SK-N-SH treated with all-trans-retinoic acid at 6 μM for 48 hours (cell line): Measurements from ENCODE around the gene MOV10.

Experiments used
- ATAC-seq: fragments of 200-7000 bp; cut with Tn5 transposase; 3 replicates; pipeline ENCODE4 v1.9.1; 2020; ENCODE audit warnings: mild to moderate bottlenecking, moderate library complexity
- ARNTL ChIP-seq: fragments of 450-650 bp; formaldehyde crosslinking; IDR thresholded peaks from 2 replicates; pipeline ENCODE4 v1.5.0; 2020; ENCODE audit warnings: low read depth, mild to moderate bottlenecking, moderate library complexity, borderline replicate concordance
- BACH2 ChIP-seq: fragments of 250-450 bp; sonication (Bioruptor Pico); IDR thresholded peaks from 2 replicates; pipeline ENCODE4 v1.9.0; 2021; ENCODE audit warnings: mild to moderate bottlenecking, borderline replicate concordance
- GLIS3 ChIP-seq: fragments of 250-450 bp; sonication (Bioruptor Pico); IDR thresholded peaks from 2 replicates; pipeline ENCODE4 v1.5.0; 2020; ENCODE audit warnings: mild to moderate bottlenecking, moderate library complexity
- ISL1 ChIP-seq: fragments of 250-450 bp; sonication (Bioruptor Pico); IDR thresholded peaks from 2 replicates; pipeline ENCODE4 v2.1.2; 2022; ENCODE audit warnings: mild to moderate bottlenecking, moderate library complexity
- OSR1 ChIP-seq: fragments of 250-450 bp; sonication (Bioruptor Pico); IDR thresholded peaks from 2 replicates; pipeline ENCODE4 v1.8.0; 2022; ENCODE audit warnings: moderate library complexity, mild to moderate bottlenecking, inconsistent platforms
- RARB ChIP-seq: fragments of 250-450 bp; sonication (Bioruptor Pico); IDR thresholded peaks from 2 replicates; pipeline ENCODE4 v1.8.0; 2021; ENCODE audit warnings: mild to moderate bottlenecking, moderate library complexity
- SNAI2 ChIP-seq: fragments of 250-450 bp; sonication (Bioruptor Pico); IDR thresholded peaks from 2 replicates; pipeline ENCODE4 v1.5.0; 2020; ENCODE audit warnings: mild to moderate bottlenecking, moderate library complexity
- TCF4 ChIP-seq: fragments of 250-450 bp; sonication (Bioruptor Pico); IDR thresholded peaks from 2 replicates; pipeline ENCODE4 v1.8.0; 2021; ENCODE audit warnings: mild to moderate bottlenecking, moderate library complexity, borderline replicate concordance
- TOX ChIP-seq: fragments of 250-450 bp; sonication (Bioruptor Pico); IDR thresholded peaks from 2 replicates; pipeline ENCODE4 v1.8.0; 2021; ENCODE audit warnings: mild to moderate bottlenecking, moderate library complexity, borderline replicate concordance
- ZC3H10 ChIP-seq: fragments of 250-450 bp; sonication (Bioruptor Pico); IDR thresholded peaks from 2 replicates; pipeline ENCODE4 v1.5.1; 2021; ENCODE audit warnings: mild to moderate bottlenecking, moderate library complexity
- ZFP3 ChIP-seq: fragments of 250-450 bp; sonication (Bioruptor Pico); IDR thresholded peaks from 2 replicates; pipeline ENCODE4 v1.5.0; 2020; ENCODE audit warnings: mild to moderate bottlenecking, moderate library complexity
- ZFP30 ChIP-seq: fragments of 450-650 bp; formaldehyde crosslinking; IDR thresholded peaks from 2 replicates; pipeline ENCODE4 v1.5.0; 2022; ENCODE audit warnings: mild to moderate bottlenecking, moderate library complexity
- ZNF565 ChIP-seq: fragments of 450-650 bp; formaldehyde crosslinking; conservative IDR thresholded peaks from 2 replicates; pipeline ENCODE4 v1.5.0; 2020; ENCODE audit warnings: low read depth, mild to moderate bottlenecking, moderate library complexity
- ZNF8 ChIP-seq: fragments of 450-650 bp; formaldehyde crosslinking; IDR thresholded peaks from 2 replicates; pipeline ENCODE4 v1.5.0; 2020; ENCODE audit warnings: mild to moderate bottlenecking, moderate library complexity
- TF ChIP-seq, protein P1 (sequence below): fragments of 250-450 bp; sonication (Bioruptor Pico); IDR thresholded peaks from 2 replicates; pipeline ENCODE4 v1.8.0; 2021; ENCODE audit warnings: low read depth, mild to moderate bottlenecking, moderate library complexity, borderline replicate concordance
- TF ChIP-seq, protein P2 (sequence below): fragments of 250-450 bp; sonication (Bioruptor Pico); IDR thresholded peaks from 2 replicates; pipeline ENCODE4 v1.5.1; 2021; ENCODE audit warnings: mild to moderate bottlenecking, moderate library complexity
- TF ChIP-seq, protein P3 (sequence below): fragments of 250-450 bp; sonication (Bioruptor Pico); IDR thresholded peaks from 2 replicates; pipeline ENCODE4 v1.5.1; 2020; ENCODE audit warnings: low read depth, mild to moderate bottlenecking, moderate library complexity
- TF ChIP-seq, protein P4 (sequence below): fragments of 250-450 bp; sonication (Bioruptor Pico); IDR thresholded peaks from 2 replicates; pipeline ENCODE4 v1.5.0; 2020; ENCODE audit warnings: mild to moderate bottlenecking, moderate library complexity
- TF ChIP-seq, protein P5 (sequence below): fragments of 250-450 bp; sonication (Bioruptor Pico); IDR thresholded peaks from 2 replicates; pipeline ENCODE4 v1.8.0; 2020; ENCODE audit warnings: mild to moderate bottlenecking, moderate library complexity, borderline replicate concordance

The MOV10 gene

DNA sequence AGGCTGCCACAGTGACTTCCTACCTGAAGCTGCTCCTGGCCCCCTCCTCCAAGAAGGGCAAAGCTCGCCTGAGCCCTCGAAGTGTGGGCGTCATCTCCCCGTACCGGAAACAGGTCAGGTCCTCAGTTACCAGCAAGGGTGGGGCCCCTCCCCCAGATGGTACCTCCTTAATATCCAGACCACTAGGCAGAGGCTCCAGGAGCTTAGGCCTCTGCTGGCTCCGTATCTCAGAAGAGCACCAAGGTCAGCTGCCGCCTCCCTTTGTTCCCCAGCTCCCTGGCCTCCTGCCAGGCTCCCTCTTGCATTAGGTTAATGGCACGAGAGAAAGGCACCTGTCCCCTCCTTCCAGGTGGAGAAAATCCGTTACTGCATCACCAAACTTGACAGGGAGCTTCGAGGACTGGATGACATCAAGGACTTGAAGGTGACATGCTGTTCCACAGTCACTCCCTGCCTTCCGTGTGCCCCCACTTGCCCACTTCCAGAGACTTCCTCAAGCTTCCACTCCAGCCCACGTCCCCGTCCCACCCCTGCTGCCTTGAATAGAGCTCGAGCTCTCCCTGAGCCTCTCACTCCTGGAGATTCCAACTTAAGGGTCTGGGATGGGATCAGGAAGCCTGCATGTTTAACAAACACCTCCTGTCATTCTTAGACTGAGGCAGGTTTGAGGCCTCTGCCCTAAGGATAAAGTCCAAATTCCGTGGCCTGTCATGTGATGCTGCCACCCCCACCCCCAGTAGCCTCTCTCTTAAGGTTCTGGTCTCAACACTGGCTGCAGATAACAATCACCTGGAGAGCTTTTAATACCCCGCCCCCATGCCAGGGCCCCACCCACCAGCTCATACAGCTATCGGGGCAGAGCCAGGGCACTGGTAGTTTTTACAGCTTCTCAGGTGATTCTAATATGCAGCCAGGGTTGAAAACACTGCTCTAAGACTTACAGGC lies 24.2 kb downstream of the MOV10 start:
- ATAC-seq, result no peak
- TF ChIP-seq SNAI2 (CRISPR knock-in tag), result no peak
- TF ChIP-seq RARB (CRISPR knock-in tag), result no peak
- no peak for TF ChIP-seq ZFP3 (CRISPR knock-in tag)
- TF ChIP-seq, protein P1, sequence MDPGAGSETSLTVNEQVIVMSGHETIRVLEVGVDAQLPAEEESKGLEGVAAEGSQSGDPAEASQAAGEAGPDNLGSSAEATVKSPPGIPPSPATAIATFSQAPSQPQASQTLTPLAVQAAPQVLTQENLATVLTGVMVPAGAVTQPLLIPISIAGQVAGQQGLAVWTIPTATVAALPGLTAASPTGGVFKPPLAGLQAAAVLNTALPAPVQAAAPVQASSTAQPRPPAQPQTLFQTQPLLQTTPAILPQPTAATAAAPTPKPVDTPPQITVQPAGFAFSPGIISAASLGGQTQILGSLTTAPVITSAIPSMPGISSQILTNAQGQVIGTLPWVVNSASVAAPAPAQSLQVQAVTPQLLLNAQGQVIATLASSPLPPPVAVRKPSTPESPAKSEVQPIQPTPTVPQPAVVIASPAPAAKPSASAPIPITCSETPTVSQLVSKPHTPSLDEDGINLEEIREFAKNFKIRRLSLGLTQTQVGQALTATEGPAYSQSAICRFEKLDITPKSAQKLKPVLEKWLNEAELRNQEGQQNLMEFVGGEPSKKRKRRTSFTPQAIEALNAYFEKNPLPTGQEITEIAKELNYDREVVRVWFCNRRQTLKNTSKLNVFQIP (CRISPR knock-in tag), result no peak
- TF ChIP-seq, protein P2, sequence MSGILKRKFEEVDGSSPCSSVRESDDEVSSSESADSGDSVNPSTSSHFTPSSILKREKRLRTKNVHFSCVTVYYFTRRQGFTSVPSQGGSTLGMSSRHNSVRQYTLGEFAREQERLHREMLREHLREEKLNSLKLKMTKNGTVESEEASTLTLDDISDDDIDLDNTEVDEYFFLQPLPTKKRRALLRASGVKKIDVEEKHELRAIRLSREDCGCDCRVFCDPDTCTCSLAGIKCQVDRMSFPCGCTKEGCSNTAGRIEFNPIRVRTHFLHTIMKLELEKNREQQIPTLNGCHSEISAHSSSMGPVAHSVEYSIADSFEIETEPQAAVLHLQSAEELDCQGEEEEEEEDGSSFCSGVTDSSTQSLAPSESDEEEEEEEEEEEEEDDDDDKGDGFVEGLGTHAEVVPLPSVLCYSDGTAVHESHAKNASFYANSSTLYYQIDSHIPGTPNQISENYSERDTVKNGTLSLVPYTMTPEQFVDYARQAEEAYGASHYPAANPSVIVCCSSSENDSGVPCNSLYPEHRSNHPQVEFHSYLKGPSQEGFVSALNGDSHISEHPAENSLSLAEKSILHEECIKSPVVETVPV (CRISPR knock-in tag), result no peak
- TF ChIP-seq, protein P3, sequence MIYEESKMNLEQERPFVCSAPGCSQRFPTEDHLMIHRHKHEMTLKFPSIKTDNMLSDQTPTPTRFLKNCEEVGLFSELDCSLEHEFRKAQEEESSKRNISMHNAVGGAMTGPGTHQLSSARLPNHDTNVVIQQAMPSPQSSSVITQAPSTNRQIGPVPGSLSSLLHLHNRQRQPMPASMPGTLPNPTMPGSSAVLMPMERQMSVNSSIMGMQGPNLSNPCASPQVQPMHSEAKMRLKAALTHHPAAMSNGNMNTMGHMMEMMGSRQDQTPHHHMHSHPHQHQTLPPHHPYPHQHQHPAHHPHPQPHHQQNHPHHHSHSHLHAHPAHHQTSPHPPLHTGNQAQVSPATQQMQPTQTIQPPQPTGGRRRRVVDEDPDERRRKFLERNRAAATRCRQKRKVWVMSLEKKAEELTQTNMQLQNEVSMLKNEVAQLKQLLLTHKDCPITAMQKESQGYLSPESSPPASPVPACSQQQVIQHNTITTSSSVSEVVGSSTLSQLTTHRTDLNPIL (CRISPR knock-in tag), result no peak
- TF ChIP-seq ZC3H10, result no peak

DNA sequence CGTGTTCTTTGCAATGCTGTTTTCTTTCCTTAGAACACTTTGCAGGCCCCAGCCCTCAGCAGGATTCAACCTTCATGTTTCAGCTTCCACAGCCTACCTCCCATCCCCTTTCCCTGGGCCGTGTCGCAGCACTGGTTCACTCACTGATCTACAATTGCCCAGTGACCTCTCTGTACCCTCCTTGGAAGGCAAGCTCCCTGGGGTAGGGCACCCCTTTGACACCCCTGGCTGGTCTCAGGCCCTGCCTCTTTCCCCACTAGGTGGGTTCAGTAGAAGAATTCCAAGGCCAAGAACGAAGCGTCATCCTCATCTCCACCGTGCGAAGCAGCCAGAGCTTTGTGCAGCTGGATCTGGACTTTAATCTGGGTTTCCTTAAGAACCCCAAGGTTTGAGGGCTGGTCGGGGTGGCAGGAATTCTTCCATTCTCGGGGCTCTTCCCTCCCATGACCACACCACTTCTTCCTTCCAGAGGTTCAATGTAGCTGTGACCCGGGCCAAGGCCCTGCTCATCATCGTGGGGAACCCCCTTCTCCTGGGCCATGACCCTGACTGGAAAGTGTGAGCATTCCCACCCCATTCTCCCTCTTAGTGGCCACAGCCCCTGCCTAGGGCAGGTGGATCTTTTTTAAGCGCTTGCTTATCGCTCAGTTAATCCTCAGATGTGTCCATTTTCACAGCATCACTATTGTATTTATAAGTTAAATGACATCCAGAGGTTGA lies 25.1 kb downstream of the MOV10 start:
- no peak for ATAC-seq
- TF ChIP-seq ZNF8 (CRISPR knock-in tag), result no peak
- TF ChIP-seq ZNF565, result no peak
- no peak for TF ChIP-seq ZFP30
- TF ChIP-seq, protein P3 (CRISPR knock-in tag), result no peak
- no peak for TF ChIP-seq GLIS3 (CRISPR knock-in tag)
- TF ChIP-seq BACH2, result no peak
- TF ChIP-seq ISL1 (CRISPR knock-in tag), result no peak
- TF ChIP-seq, protein P4, sequence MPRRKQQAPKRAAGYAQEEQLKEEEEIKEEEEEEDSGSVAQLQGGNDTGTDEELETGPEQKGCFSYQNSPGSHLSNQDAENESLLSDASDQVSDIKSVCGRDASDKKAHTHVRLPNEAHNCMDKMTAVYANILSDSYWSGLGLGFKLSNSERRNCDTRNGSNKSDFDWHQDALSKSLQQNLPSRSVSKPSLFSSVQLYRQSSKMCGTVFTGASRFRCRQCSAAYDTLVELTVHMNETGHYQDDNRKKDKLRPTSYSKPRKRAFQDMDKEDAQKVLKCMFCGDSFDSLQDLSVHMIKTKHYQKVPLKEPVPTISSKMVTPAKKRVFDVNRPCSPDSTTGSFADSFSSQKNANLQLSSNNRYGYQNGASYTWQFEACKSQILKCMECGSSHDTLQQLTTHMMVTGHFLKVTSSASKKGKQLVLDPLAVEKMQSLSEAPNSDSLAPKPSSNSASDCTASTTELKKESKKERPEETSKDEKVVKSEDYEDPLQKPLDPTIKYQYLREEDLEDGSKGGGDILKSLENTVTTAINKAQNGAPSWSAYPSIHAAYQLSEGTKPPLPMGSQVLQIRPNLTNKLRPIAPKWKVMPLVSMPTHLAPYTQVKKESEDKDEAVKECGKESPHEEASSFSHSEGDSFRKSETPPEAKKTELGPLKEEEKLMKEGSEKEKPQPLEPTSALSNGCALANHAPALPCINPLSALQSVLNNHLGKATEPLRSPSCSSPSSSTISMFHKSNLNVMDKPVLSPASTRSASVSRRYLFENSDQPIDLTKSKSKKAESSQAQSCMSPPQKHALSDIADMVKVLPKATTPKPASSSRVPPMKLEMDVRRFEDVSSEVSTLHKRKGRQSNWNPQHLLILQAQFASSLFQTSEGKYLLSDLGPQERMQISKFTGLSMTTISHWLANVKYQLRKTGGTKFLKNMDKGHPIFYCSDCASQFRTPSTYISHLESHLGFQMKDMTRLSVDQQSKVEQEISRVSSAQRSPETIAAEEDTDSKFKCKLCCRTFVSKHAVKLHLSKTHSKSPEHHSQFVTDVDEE (CRISPR knock-in tag), result no peak
- no peak for TF ChIP-seq OSR1 (CRISPR knock-in tag)
- TF ChIP-seq, protein P1 (CRISPR knock-in tag), result no peak
- TF ChIP-seq TOX (CRISPR knock-in tag), result no peak
- TF ChIP-seq TCF4 (CRISPR knock-in tag), result no peak
- no peak for TF ChIP-seq ZFP3 (CRISPR knock-in tag)
- TF ChIP-seq ARNTL (CRISPR knock-in tag), result no peak
- TF ChIP-seq, protein P5, sequence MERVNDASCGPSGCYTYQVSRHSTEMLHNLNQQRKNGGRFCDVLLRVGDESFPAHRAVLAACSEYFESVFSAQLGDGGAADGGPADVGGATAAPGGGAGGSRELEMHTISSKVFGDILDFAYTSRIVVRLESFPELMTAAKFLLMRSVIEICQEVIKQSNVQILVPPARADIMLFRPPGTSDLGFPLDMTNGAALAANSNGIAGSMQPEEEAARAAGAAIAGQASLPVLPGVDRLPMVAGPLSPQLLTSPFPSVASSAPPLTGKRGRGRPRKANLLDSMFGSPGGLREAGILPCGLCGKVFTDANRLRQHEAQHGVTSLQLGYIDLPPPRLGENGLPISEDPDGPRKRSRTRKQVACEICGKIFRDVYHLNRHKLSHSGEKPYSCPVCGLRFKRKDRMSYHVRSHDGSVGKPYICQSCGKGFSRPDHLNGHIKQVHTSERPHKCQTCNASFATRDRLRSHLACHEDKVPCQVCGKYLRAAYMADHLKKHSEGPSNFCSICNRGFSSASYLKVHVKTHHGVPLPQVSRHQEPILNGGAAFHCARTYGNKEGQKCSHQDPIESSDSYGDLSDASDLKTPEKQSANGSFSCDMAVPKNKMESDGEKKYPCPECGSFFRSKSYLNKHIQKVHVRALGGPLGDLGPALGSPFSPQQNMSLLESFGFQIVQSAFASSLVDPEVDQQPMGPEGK, result no peak
